SK-N-SH treated with all-trans-retinoic acid at 6 μM for 48 hours (cell line): Measurements from ENCODE around the gene CXCL17.

Experiments used
- ESRRG ChIP-seq: fragments of 250-450 bp; sonication (Bioruptor Pico); IDR thresholded peaks from 2 replicates; pipeline ENCODE4 v1.6.1; 2021; ENCODE audit warnings: mild to moderate bottlenecking
- ISL1 ChIP-seq: fragments of 250-450 bp; sonication (Bioruptor Pico); IDR thresholded peaks from 2 replicates; pipeline ENCODE4 v2.1.2; 2022; ENCODE audit warnings: mild to moderate bottlenecking, moderate library complexity
- ZNF565 ChIP-seq: fragments of 450-650 bp; formaldehyde crosslinking; conservative IDR thresholded peaks from 2 replicates; pipeline ENCODE4 v1.5.0; 2020; ENCODE audit warnings: low read depth, mild to moderate bottlenecking, moderate library complexity
- ZNF8 ChIP-seq: fragments of 450-650 bp; formaldehyde crosslinking; IDR thresholded peaks from 2 replicates; pipeline ENCODE4 v1.5.0; 2020; ENCODE audit warnings: mild to moderate bottlenecking, moderate library complexity
- TF ChIP-seq, protein P1 (sequence below): fragments of 250-450 bp; sonication (Bioruptor Pico); IDR thresholded peaks from 2 replicates; pipeline ENCODE4 v1.5.1; 2021; ENCODE audit warnings: mild to moderate bottlenecking, moderate library complexity
- TF ChIP-seq, protein P2 (sequence below): fragments of 250-450 bp; sonication (Bioruptor Pico); IDR thresholded peaks from 2 replicates; pipeline ENCODE4 v1.8.0; 2020; ENCODE audit warnings: mild to moderate bottlenecking, moderate library complexity, borderline replicate concordance

DNA sequence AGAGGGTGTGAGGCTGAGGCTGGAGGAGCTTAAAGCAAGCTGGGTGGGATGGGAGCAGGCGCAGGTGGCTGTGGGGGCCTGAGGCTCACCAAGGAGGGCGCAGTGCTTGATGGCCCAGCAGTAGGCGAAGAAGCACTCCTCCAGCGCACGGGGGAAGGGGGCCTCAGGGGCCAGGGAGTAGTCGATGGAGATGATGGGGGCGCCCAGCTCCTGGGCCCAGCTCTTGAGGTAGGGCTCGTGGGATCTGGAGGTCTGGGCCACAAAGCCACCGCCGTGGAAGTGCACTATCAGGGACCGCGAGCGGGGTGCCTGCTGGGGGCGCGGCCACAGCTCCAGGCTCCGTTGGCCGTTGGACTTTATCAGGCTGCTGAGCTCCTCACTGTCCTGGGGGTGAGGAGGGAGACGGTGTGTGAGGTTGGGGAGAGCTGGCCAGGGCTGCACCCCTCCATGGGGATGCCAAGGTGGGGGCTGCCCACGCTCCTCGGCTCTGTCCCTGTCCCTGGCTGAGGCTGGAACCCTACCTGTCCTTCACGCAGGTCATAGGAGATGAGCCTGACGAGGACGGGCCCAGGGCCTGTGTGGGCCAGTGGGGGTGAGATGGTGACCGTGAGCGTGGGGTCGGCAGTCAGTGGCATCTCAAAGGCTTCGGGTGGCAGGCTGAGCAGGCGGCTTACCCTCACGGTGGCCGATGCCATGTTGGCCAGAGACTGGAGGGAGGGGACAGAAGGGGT, 35.5 kb downstream of the CXCL17 start:
- TF ChIP-seq ZNF8 (CRISPR knock-in tag) (no peak), ESRRG (CRISPR knock-in tag) (no peak), ZNF565 (no peak), ISL1 (CRISPR knock-in tag) (no peak)
- TF ChIP-seq, protein P1, sequence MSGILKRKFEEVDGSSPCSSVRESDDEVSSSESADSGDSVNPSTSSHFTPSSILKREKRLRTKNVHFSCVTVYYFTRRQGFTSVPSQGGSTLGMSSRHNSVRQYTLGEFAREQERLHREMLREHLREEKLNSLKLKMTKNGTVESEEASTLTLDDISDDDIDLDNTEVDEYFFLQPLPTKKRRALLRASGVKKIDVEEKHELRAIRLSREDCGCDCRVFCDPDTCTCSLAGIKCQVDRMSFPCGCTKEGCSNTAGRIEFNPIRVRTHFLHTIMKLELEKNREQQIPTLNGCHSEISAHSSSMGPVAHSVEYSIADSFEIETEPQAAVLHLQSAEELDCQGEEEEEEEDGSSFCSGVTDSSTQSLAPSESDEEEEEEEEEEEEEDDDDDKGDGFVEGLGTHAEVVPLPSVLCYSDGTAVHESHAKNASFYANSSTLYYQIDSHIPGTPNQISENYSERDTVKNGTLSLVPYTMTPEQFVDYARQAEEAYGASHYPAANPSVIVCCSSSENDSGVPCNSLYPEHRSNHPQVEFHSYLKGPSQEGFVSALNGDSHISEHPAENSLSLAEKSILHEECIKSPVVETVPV (CRISPR knock-in tag) = no peak
- TF ChIP-seq, protein P2, sequence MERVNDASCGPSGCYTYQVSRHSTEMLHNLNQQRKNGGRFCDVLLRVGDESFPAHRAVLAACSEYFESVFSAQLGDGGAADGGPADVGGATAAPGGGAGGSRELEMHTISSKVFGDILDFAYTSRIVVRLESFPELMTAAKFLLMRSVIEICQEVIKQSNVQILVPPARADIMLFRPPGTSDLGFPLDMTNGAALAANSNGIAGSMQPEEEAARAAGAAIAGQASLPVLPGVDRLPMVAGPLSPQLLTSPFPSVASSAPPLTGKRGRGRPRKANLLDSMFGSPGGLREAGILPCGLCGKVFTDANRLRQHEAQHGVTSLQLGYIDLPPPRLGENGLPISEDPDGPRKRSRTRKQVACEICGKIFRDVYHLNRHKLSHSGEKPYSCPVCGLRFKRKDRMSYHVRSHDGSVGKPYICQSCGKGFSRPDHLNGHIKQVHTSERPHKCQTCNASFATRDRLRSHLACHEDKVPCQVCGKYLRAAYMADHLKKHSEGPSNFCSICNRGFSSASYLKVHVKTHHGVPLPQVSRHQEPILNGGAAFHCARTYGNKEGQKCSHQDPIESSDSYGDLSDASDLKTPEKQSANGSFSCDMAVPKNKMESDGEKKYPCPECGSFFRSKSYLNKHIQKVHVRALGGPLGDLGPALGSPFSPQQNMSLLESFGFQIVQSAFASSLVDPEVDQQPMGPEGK (CRISPR knock-in tag) = no peak
